GM10248 (cell line): ENCODE measurements around the gene MINDY3.

Source experiments
- CTCF ChIA-PET: fragments of 300-600 bp; sonication (Branson Sonifier 250); formaldehyde crosslinking; extraction: SDS; loops from one replicate; lab custom pipeline; 2021; ENCODE audit warnings: antibody characterized with exemption; lab: Yijun Ruan, JAX
- POLR2A ChIA-PET: fragments of 350-650 bp; sonication (Branson Sonifier 250); formaldehyde crosslinking; extraction: SDS; loops from one replicate; lab custom pipeline; 2020; ENCODE audit warnings: antibody characterized with exemption; lab: Yijun Ruan, JAX
- DNase-seq: peaks from one replicate; pipeline ENCODE4 v3.0.0; 2012; ENCODE audit errors: extremely low spot score
- CTCF ChIP-seq: IDR thresholded peaks from 2 replicates; pipeline ENCODE4 v1.5.1; 2012; ENCODE audit warnings: mild to moderate bottlenecking, low read depth; ENCODE audit errors: extremely low read depth, missing control alignments, control extremely low read depth

MINDY3 gene

DNA sequence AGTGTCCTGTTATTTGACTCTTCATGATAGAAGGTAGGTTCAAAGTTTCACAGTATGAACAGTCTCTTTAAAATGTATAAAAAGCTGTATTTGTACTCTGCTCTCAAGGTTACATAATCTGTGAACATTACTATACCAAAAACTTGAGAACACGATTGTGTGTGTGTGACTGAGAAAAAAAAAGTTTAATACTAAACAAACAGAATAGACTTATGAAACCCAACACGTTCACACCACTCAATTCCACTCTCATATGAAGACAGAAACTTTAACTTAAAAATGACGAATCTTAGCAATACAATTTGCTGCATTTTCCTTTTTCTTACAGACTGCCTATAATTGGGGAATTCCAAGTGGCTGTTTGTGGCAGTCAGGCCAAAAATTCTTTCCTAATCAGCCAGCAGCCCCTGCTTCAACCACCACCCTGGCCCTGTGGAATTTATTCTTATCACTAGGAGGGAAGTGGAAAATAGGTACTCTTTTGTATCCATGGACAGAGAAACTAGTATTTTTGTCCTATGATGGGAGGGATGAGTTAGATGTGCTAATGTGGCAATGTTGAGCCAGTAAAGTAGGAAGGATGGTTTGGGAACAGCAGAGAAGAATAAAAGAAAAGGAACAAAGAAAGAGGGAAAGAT lies 42.8 kb downstream of the MINDY3 start:
- no peak for TF ChIP-seq CTCF
- ChIA-PET CTCF (interaction anchor here (1.3 kb wide), 1 partner anchor 10 kb away, joined by 3 read pairs; no protein-coding TSS in a partner anchor), POLR2A (no interaction called here)
- DNase-seq, result no peak

DNA sequence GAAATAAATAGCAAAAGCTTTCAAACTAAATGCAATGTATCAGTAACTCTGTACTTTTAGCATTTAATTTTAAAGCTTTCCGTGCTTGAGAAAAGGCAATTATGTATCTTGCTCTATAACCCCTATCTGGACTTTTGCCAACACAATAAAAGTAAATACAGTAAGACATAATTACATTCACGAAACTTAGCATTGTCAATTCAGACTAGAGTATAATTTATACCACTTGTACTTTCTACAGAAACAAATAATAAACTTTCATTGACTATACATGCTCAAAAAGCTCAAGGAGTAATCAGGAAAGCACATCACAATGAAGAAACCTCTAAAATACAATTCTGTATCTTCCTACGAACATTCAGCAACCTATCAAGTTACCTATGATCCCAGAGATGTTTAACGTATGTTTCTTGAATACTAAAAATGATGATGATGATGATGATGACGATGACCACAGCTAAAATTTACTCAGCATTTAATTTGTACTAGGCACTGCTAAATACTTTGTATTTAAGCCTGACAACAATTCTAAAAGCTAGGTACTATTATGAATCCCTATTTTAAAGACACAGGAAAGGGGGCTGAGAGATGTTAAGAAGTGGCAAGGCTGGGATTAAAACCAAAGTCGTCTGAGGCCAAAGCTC lies 44.9 kb downstream of the MINDY3 start:
- no peak for TF ChIP-seq CTCF
- ChIA-PET POLR2A (no interaction called here), CTCF (interaction anchor here (1.1 to 1.8 kb wide), 3 partner anchors 12 to 14 kb away, joined by 3 to 6 read pairs (median 3); no protein-coding TSS in a partner anchor)
- DNase-seq, result no peak

GRCh38 chr10:15814565-15814964 lies 45.7 kb downstream of the MINDY3 start:
- no peak for TF ChIP-seq CTCF
- CTCF ChIA-PET, result no interaction called here
- POLR2A ChIA-PET, result no interaction called here
- DNase-seq, result no peak

- POLR2A ChIA-PET, result no interaction called here
- CTCF ChIA-PET, result interaction anchor here (1.8 kb wide), 1 partner anchor 9 kb away, joined by 4 read pairs; no protein-coding TSS in a partner anchor
- no peak for DNase-seq
- TF ChIP-seq CTCF, result no peak
These were observed 46.9 kb downstream of the MINDY3 start for GRCh38 chr10:15813415-15813814.

- ChIA-PET CTCF (no interaction called here), POLR2A (no interaction called here)
- TF ChIP-seq CTCF, result no peak
- no peak for DNase-seq
These were observed 50.9 kb downstream of the MINDY3 start for GRCh38 chr10:15809450-15809849.

DNA sequence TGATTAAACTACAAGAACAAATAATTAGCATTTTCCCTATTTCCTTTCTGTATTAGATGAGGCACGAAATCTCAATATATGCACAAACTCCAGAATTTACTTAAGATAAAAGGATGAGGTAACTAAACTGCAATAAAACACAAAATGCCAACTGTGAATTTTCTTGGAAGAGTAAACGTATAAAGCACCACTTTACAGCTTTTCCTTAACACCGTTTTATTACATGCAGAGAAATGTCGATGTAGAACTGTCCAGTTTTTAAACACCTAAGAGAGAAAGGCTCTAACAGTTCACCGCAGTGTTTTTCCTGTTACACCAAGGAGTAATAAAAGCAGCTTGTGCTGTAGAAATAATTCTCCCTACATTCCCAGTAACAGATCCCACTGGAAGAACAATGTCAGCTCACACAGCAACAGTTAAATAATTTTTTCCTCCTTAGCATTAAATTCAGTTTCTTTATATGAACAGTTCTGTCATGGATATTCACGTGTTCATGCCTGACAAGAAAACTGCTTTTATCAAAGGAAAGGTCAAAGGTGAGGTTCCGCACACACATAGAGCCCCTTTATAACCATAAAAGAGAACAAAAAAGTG lies 52.0 kb downstream of the MINDY3 start:
- POLR2A ChIA-PET, result no interaction called here
- CTCF ChIA-PET, result no interaction called here
- no peak for TF ChIP-seq CTCF
- DNase-seq, result no peak
